Cerebellar cortex (tissue), 1 donor: ENCODE results near the gene ZDHHC8.

Experiments
- DNase-seq: peaks from one replicate; pipeline ENCODE4 v3.0.0-alpha.2; 2015; ENCODE audit warnings: low spot score

The ZDHHC8 gene

DNA sequence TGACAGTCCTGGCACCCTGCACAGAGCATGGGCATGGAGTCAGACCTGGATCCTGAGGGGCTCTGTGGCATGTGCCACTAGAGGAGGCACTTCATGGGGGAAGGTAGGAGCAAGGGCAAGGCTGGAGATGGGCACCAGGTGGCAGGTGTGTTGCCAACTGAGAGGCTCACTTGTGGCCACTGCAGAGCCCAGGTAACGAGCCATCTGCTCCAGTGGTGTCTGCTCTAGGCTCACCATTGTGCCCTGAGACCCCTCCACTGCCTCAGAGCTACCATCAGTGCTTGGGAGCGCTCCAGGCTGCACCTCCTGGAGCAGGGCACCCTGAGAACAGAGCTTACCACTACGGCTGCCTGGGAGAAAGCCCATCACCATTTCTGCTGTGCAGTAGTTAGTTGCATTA lies 1.3 kb upstream of the ZDHHC8 start:
- DNase-seq = no peak

DNA sequence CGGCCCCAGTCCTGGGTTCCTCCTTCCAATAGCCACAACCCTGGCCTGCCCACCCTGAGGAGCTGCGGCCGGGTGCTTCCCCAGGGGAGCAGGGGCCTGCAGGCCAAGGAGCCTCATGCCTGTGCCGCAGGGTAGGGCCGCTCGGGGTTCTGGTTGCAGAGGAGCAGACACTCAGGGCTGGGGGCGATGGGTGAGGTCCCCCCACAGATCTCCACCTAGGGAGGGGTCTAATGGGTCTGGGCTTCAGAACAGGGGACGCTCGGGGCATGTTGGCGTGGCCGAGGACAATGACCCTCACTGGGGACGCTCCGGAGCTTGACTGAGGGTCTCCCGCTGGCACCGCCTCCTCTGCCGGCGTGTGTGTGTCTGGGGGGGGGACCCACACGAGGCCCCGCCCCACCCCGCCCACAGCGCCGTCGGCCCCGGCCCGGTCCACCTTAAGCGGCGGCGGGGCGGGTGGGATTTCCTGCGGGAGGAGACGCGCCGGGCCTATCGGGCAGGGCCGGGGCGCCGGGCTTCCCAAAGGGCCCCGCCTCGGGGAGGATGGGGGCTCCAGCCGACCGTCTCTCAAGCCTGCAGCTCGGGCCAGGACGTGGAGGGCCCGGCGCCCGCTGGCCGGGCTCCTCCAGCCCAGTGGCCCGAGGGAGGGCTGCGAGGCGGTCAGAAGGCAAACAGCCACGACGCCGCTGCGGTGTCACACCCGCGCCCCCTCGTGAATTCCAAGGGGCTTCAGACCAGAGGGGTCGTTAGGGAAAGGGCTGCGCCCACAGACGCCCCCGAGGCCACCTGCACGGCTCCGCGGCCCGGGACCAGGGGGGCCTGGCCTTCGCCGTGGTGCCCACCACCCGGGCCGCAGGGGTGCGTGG lies 640 bp upstream of the ZDHHC8 start:
- peak; percentile 84 for DNase-seq

DNA sequence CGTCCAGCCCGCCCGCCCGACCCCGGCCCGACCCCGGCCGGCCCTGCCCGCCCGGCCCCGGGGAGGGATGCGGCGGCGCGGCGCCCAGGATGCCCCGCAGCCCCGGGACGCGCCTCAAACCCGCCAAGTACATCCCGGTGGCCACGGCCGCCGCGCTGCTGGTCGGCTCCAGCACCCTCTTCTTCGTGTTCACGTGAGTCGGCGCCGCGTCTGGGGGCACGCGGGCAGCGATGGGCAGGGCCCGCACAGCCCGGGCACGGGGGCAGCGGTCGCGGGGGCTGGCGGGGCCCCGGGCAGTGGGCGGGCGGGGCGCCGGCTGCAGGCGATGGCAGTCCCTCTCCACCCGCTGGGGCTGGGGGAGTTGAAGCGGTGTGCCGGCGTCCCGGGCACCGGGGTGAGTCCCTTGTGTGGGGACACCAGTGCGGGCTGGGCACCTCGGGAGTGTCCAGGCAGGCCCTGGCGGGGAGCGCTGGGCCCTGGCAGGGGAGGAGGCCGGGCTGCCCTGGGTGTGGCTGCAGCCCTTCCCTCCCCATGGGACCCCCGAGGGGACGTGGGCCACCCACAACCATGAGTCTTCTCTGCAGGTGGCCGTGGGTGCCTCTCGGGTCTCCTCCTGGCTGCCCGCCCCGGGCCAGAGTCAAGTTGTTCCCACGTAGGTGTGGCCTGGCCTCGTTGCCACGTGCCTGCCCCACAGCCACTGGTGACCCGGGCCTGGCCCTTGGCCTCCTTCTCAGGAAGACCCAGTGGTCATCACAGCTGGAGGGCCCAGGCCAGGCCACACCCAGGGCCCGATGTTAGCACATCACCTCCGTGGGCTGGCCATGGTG lies 468 bp downstream of the ZDHHC8 start:
- DNase-seq = no peak

DNA sequence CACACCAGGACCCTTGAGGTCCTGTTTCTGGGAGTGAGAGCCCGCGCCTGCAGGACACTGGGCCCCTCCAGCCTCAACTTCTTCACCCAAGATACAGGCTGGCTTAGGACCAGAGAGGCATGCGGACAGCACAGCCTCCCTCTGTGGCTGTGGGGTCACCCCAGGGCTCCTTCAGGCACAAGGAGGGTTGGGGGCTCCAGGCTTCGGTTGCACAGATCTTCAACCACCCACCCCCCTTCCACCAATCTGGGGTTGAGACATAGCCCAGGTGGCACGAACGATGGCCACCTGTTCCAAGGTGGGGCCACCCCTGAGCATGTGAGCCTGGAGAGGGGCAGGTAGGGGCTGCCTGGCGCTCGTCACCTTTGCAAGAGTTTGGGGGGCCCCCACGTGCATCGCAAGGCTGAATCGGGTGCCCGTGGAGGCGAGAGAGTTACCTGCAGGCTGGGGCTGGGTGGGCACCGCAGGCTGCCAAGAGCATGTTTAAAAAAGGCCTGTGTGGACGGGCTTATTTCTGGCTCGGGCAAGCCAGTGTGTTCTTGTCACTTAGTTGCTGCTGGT lies 1.2 kb downstream of the ZDHHC8 start:
- DNase-seq = no peak

DNA sequence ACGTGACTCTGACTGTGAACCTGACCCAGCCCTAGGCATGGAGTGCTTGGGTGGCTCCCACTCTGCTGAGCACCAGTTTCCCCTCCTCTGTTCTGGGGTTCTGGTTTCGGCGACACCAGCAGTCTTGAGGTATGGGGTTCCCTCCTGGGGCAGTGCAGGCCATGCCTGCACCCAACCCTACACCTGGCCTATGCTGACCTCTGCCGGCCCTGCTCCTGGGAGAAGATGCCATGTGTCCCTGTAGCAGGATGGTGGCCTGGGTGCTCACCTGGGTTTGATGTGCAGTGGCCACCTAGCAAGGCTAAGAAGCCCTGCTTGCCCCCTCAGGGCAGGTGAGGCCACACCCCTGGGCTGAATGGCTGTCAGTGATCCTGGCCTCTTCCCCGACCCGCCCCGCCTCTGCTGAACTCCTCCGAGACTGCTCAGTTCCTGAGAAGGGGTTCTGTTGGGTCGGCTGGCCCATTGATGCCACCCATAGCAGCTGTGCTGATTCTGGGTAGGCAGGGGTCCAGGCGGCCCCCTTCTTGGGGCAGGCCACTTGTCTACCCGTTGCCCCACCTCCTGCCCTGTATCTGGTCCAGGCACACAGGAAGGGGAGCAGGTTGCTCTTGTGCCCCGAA lies 2.4 kb downstream of the ZDHHC8 start:
- DNase-seq = no peak

DNA sequence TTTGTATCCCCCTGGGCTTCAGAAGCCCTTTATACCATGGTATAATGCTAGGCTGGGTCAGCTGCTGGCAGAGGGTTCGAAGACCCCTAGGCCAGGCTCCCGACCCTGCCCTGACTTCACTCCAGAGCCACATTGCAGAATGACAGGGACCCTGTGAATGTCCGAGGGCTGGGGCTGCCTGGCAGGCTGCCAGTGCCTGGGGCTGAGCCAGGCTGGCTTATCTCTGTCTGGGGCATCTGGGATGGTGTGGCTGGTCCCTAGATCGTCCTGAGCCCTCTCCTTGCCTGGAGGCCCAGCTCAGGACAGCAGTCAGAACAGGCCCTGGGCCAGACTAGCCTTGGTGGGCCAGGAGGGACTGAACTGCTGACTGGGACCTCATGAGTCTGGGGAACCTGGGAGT lies 3.7 kb downstream of the ZDHHC8 start:
- DNase-seq = no peak

DNA sequence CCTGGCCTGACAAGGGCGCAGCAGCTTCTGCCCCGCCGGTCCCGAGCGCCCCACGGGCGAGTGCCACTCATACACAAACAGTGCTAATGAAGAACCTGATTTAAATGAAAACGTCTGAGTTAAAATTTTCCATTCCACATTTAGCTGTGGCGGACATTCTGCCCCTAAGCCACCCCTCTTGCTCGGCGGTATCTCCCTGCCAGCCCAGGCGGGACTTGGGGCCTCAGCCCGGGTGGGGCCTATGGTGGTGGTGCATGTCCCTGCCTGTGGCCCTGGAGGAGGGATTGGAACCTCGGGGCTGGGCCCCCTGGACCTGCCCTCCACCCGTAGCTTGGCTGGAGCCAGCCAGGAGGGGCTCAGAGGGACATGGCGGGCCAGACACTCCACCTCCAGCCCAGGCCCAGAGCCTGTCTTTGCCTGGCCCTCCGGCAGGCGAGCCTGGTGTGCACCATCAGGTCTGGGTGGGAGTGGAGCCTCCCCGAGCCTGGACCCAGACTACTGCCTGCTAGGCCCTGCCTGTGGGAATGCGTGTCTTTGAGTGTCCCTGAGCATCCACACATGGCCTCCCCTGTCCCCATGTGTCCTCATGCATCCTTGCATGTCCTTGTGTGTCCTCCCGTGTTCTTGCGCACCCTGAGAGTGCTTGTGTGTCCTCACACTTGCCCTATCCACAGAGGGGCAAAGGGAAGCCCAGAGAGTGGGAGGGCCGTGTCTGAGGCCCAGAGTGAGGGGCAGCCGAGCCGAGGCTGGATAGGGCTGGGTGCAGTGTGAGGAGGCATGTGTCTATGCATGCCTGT lies 4.4 kb downstream of the ZDHHC8 start:
- no peak for DNase-seq

DNA sequence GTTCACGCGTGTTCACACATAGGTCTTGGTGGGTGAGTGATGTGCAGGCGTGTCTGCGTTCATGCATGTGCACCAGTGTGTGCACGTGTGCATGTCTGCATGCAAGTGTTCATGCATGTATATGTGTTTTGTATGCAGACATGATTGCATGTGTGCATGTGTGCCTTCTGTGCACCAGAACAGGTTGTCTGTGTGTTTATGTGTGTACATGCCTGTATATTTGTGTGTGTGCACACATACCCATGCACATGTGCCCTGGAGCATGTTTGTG lies 4.9 kb downstream of the ZDHHC8 start:
- no peak for DNase-seq

DNA sequence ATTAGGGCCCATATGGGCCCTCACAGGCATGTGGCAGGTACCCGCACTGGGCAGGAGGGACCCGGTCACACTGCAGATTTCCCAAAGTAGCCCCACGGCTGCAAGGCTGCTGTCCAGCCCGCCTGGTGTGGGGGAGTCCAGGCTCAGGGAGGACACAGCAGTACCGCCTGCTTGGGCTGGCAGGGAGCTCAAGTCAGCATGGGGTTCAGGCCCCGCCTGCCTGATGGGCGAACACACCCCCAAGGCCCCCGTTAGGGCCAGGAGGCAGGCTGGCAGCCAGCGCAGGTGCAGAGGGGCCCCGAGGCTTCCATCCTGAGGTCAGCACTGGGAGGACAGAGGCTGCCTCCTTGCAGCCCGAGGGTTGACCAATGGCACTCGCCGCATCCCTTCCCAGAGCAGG lies 5.5 kb downstream of the ZDHHC8 start:
- no peak for DNase-seq

DNA sequence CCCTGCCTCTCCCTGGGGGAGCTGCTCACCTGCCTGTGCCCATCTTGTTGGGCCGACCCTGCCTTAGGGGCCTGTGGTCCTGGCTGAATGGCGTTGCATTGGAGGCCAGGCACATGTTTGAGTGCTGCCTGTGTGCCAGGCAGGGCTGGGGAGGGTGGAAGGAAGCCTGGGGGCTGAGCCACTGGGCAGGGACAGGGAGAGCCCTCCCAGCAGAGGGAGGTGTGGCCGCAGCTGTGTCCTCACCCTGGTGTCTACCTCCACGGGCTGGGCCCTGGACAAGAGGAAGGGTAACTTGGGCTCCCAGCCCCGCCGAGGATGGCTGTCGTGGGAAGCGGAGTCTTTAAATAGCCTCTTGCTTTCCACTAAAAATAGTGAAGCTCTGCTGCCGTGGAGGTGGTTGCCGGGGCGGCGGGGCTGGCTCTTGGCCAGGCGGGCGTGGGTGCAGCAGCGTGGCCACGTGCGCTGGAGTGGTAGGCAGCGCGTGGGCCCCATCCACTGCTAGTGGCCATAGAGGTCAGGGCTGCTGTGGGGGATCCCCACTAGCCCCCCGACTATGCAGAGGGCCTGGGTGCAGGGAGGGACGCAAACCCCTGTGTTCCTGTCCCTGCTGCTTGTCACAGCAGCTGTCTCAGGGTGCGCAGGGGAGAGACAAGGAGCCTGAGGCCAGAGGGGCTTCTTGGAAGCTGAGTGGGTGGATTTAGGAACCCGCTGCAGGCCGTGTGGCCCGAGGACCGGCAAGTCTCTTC lies 6.2 kb downstream of the ZDHHC8 start:
- no peak for DNase-seq

DNA sequence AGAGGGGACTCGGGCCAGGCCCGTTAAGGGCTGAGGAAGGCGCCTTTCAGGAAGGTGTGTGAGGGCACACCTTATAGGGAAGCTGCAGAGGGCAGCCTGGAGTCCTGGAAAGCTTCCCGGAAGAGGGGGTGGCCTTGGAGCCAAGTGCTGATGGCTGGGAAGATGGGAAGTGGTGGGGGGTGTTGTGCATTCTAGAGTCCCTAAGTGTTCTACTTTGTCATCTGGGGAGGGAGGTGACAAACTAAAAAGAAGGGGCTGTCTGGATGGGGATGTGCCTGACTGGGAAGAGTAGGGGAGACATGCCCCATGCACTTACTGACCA lies 6.8 kb downstream of the ZDHHC8 start:
- DNase-seq = no peak

DNA sequence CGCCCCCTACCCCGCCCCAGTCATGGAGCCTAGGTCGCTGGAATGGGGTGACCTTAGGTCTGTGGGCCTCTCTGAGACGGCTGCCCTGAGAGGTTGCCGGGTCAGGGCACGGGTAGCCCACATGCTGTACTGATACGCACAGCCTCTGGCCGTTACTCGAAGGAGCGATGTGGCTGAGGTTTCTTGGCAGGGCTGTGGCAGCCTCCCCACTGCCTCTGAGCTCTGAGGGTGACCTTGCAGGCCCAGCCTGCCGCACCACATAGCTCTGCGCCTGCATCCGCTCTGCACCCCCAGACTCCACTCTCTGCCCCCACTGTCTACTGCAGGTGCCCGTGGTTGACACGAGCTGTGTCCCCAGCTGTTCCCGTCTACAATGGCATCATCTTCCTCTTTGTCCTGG lies 7.3 kb downstream of the ZDHHC8 start:
- DNase-seq = no peak

DNA sequence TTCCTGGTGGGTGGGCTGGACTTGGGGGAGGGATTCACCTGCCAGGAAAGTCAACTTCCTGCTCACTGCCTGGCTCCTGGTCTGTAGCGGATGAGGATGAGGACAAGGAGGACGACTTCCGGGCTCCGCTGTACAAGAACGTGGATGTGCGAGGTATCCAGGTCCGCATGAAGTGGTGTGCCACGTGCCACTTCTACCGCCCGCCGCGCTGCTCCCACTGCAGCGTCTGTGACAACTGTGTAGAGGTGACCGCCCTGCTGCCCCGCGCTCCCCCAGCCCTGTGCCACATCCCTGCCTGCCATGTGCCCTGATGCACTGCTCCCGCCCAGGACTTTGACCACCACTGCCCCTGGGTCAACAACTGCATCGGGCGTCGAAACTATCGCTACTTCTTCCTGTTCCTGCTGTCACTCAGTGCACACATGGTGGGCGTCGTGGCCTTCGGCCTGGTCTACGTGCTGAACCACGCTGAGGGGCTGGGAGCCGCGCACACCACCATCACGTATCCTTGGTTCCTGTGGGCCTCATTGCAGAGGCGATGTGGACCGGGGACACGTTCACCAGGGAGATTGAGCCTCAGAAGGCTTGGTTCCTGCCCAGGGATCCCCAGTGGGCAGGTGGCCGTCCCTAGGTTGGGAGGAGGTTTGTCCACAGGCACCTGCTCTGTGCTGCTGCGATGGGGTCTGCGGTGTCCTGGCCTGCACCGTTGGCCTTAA lies 7.9 kb downstream of the ZDHHC8 start:
- DNase-seq = no peak

DNA sequence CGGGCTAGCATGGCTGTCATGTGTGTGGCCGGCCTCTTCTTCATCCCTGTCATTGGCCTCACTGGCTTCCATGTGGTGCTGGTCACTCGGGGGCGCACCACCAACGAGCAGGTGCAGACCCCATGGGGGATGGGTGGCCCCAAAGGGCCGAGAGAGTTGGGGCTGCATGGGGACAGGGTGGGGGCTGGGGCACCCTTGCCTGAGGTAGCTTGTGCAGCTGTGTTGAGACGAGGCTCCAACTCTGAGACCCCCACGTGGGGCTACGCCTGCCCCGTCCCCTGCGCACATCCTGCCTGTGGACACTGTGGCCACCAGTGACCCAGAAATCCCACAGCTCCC lies 8.5 kb downstream of the ZDHHC8 start:
- no peak for DNase-seq

DNA sequence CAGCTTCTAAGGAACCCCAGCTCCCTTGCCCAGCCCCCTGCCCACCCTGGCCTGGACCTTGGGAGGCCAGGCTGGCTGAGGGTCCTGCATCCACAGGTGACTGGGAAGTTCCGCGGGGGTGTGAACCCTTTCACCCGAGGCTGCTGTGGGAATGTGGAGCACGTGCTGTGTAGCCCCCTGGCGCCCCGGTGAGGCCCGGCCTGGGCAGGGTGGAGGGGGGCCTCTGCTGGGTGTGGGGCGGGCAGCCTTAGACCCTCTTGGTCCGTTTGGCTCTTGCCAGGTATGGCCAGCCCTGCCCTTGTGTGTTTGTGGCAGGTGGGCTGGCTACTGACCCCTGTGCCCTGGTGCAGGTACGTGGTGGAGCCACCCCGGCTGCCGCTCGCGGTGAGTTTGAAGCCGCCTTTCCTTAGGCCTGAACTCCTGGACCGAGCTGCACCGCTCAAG lies 8.9 kb downstream of the ZDHHC8 start:
- DNase-seq = no peak

DNA sequence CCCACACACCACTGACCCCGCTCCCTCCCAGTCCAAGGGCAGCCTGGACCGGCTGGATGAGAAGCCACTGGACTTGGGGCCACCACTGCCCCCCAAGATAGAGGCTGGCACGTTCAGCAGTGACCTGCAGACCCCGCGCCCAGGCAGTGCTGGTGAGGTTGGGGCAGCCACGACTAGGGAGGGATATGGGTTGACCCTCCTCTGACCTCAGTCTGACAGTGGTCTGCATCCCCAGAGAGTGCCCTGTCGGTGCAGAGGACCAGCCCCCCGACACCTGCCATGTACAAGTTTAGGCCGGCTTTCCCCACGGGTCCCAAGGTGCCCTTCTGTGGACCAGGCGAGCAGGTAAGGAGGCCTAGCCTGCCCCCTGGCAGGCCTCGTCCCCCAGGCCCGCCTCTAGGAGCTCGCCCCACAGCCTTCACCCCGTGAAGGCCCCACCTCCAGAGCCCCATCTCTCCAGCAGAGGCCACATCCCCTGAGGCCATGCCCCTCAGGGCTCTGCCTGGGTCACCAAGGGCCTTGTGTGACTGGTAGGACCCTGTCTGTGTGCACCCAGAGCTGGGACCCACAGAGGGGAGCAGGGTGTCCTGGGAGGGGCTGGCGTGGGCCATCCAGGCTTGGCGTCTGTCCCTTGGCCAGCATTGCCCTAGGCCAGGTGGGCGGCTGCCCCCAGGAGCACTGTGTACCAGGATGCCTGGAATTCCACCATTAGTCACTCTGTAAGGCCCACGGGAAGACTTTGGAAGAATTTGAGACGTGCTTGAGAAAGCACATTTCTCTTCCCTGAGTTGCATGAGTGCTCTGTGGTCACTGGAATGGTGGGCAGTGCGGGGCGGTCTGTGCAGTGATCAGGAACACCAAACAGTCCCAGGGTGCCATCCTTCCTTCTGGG lies 9.8 kb downstream of the ZDHHC8 start:
- DNase-seq = no peak

DNA sequence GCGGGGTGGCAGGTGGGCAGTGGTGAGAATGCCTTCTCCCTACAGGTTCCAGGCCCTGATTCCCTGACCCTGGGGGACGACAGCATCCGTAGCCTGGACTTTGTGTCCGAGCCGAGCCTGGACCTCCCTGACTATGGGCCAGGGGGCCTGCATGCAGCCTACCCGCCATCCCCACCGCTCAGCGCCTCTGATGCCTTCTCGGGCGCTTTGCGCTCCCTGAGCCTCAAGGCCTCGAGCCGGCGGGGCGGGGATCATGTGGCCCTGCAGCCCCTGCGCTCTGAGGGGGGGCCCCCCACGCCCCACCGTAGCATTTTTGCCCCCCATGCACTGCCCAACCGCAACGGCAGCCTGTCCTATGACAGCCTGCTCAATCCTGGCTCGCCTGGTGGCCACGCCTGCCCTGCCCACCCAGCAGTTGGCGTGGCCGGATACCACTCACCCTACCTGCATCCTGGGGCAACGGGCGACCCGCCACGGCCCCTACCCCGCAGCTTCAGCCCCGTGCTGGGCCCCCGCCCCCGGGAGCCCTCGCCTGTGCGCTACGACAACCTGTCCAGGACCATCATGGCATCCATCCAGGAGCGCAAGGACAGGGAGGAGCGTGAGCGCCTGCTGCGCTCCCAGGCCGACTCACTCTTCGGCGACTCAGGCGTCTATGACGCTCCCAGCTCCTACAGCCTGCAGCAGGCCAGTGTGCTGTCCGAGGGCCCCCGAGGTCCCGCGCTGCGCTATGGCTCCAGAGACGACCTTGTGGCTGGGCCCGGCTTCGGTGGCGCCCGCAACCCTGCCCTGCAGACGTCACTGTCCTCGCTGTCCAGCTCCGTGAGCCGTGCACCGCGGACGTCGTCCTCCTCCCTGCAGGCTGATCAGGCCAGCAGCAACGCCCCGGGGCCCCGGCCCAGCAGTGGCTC lies 11.4 kb downstream of the ZDHHC8 start:
- DNase-seq = no peak

DNA sequence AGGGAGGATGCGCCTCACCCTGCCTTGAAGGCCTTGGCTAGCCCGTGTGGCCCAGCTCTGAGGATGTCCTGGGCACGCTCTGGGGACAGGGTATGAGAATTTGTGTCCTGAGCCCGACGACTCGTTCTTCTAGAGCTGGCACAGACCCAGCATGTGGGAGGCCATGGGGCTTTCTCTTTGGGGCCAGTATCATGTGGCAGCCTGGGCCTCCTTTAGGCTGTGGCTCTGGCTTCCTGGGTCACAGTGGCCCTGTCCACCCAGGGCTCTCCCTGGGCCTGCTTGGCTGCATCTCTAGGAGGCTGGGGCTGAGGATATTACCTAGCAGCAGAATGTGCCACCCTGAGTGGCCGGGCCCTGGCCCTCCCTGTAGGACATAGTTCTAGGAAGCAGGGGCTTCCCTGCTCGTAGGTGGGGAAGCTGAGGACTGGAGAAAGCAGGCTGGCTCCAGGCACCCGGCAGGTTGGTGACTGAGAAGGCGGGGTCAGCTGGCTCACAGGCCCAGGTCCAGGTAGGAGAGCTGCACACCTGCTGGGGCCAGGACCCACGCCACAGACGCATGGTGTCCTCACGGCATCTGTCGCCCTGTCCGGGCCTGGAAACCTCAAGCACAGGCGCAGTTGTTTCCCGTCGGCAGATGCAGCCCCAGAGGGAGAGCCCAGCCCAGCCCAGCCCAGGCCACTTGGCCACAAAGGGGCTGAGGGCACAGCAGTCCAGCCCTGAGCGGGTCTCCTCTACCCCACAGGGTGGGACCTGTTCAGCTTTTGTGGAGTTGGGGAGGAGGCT lies 12.5 kb downstream of the ZDHHC8 start:
- DNase-seq = peak; percentile 68
